A549 (cell line): Measurements from ENCODE around the gene TENT4A. TPM values are rescaled to one million over a fixed set of nuclear protein-coding genes. Genes with fewer than 3 reads are reported as not detected.

Source experiments
- ATAC-seq, 2 experiments: fragments of 200-7000 bp in 1 of 2; fragments of >200 bp in 1 of 2; cut with Nextera tagmentation in 1 of 2; cut with Tn5 transposase in 1 of 2; 3 replicates each; pipeline versions ENCODE4 v1.8.0 to v1.9.1; 2018 to 2020; ENCODE audit warnings: mild to moderate bottlenecking in 1 of 2, moderate library complexity in 1 of 2
- CTCF ChIA-PET: fragments of 300-600 bp; sonication (Branson Sonifier 250); formaldehyde crosslinking; extraction: SDS; loops from one replicate; lab custom pipeline; 2021; ENCODE audit warnings: antibody characterized with exemption, inconsistent platforms; lab: Yijun Ruan, JAX
- POLR2A ChIA-PET: fragments of 350-600 bp; formaldehyde crosslinking; extraction: SDS; loops from one replicate; lab custom pipeline; 2021; ENCODE audit warnings: antibody characterized with exemption, inconsistent platforms; lab: Yijun Ruan, JAX
- DNase-seq, 2 experiments: peaks; one replicate each; pipeline versions ENCODE4 v3.0.0 to v3.0.0-alpha.2; 2011 to 2016; ENCODE audit warnings: low read depth in 1 of 2, low spot score in 1 of 2
- FAIRE-seq: peaks from 2 replicates; lab custom pipeline; 2011; peaks lifted over from hg19 to GRCh38; lab: Jason Lieb, UNC
- H3K27ac ChIP-seq, 2 experiments: fragments of >200 bp; sonication (Bioruptor Twin); formaldehyde crosslinking; 3 replicates each; pipeline ENCODE4 v1.5.1; 2016 to 2017
- H3K4me1 ChIP-seq: fragments of >200 bp; sonication (Bioruptor Twin); formaldehyde crosslinking; 3 replicates; pipeline ENCODE4 v1.6.1; 2016
- H3K4me2 ChIP-seq: fragments of >200 bp; sonication (Bioruptor Twin); formaldehyde crosslinking; 3 replicates; pipeline ENCODE4 v1.6.1; 2016
- H3K4me3 ChIP-seq: fragments of >200 bp; sonication (Bioruptor Twin); formaldehyde crosslinking; 3 replicates; pipeline ENCODE4 v1.5.1; 2016
- H3K9me3 ChIP-seq: fragments of >200 bp; sonication (Bioruptor Twin); formaldehyde crosslinking; 3 replicates; pipeline ENCODE4 v1.6.1; 2016
- BHLHE40 ChIP-seq: IDR thresholded peaks from 2 replicates; pipeline ENCODE4 v1.6.1; 2012; ENCODE audit warnings: low read depth, low read length, inconsistent platforms
- CEBPB ChIP-seq, 2 experiments: fragments of >200 bp in 1 of 2; sonication (Bioruptor Twin) in 1 of 2; formaldehyde crosslinking in 1 of 2; IDR thresholded peaks; 2 replicates each; pipeline ENCODE4 v1.6.1; 2012 to 2016
- EHF ChIP-seq: fragments of 250-450 bp; sonication (Bioruptor Pico); IDR thresholded peaks from 2 replicates; pipeline ENCODE4 v1.5.0; 2020; ENCODE audit warnings: mild to moderate bottlenecking
- HMGXB4 ChIP-seq: fragments of 250-450 bp; sonication (Bioruptor Pico); IDR thresholded peaks from 2 replicates; pipeline ENCODE4 v1.5.0; 2021; ENCODE audit warnings: mild to moderate bottlenecking, moderate library complexity, borderline replicate concordance
- JUN ChIP-seq, 2 experiments: fragments of >200 bp; sonication (Bioruptor Twin); formaldehyde crosslinking; IDR thresholded peaks; 2 replicates in 1 of 2; 3 replicates in 1 of 2; pipeline ENCODE4 v1.6.1; 2016 to 2017
- JUNB ChIP-seq: fragments of >200 bp; sonication (Bioruptor Twin); formaldehyde crosslinking; IDR thresholded peaks from 2 replicates; pipeline ENCODE4 v1.6.1; 2016
- KDM1A ChIP-seq: fragments of 200-600 bp; sonication (generic); IDR thresholded peaks from 2 replicates; pipeline ENCODE4 v1.6.1; 2016; ENCODE audit warnings: low read depth, mild to moderate bottlenecking
- KDM5A ChIP-seq: fragments of 200-600 bp; sonication (generic); IDR thresholded peaks from 2 replicates; pipeline ENCODE4 v1.6.1; 2016; ENCODE audit warnings: antibody characterized with exemption, mild to moderate bottlenecking
- MAFK ChIP-seq: fragments of 450-650 bp; IDR thresholded peaks from 2 replicates; pipeline ENCODE4 v1.6.1; 2014; ENCODE audit not compliant: partially characterized antibody
- MAX ChIP-seq: IDR thresholded peaks from 2 replicates; pipeline ENCODE4 v1.6.1; 2012
- MAZ ChIP-seq: fragments of 150-350 bp; IDR thresholded peaks from 2 replicates; pipeline ENCODE4 v1.6.1; 2014; ENCODE audit warnings: antibody characterized with exemption, low read depth, low read length, borderline replicate concordance
- NFE2L2 ChIP-seq: fragments of 150-350 bp; conservative IDR thresholded peaks from 2 replicates; pipeline ENCODE4 v1.6.1; 2014; ENCODE audit warnings: low read length
- NPAS2 ChIP-seq: fragments of 250-450 bp; sonication (Bioruptor Pico); IDR thresholded peaks from 2 replicates; pipeline ENCODE4 v1.8.0; 2022; ENCODE audit warnings: mild to moderate bottlenecking, moderate library complexity, borderline replicate concordance
- NR3C1 ChIP-seq: fragments of >200 bp; sonication (Bioruptor Twin); formaldehyde crosslinking; IDR thresholded peaks from 3 replicates; pipeline ENCODE4 v1.6.1; 2017
- POLR2AphosphoS2 ChIP-seq: conservative IDR thresholded peaks from 2 replicates; pipeline ENCODE4 v1.6.1; 2012; ENCODE audit warnings: low read length, improper control_type of control experiment, inconsistent platforms
- RAD21 ChIP-seq, 2 experiments: fragments of >200 bp in 1 of 2; sonication (Bioruptor Twin) in 1 of 2; formaldehyde crosslinking in 1 of 2; IDR thresholded peaks in 1 of 2; conservative IDR thresholded peaks in 1 of 2; 2 replicates in 1 of 2; 3 replicates in 1 of 2; pipeline ENCODE4 v1.6.1; 2012 to 2018; ENCODE audit warnings: inconsistent platforms in 1 of 2
- RNF2 ChIP-seq: fragments of 200-600 bp; sonication (generic); IDR thresholded peaks from 2 replicates; pipeline ENCODE4 v1.6.1; 2016; ENCODE audit warnings: low read depth, mild to moderate bottlenecking, antibody characterized with exemption, moderate library complexity, borderline replicate concordance
- SMC3 ChIP-seq: fragments of >200 bp; sonication (Bioruptor Twin); formaldehyde crosslinking; IDR thresholded peaks from 3 replicates; pipeline ENCODE4 v1.6.1; 2018; ENCODE audit warnings: inconsistent platforms
- TP53 ChIP-seq: fragments of 250-450 bp; sonication (Bioruptor Pico); IDR thresholded peaks from 2 replicates; pipeline ENCODE4 v1.5.0; 2021; ENCODE audit warnings: mild to moderate bottlenecking, moderate library complexity
- USF2 ChIP-seq: fragments of 450-650 bp; IDR thresholded peaks from 2 replicates; pipeline ENCODE4 v1.6.1; 2014; ENCODE audit warnings: antibody characterized with exemption
- ZC3H11A ChIP-seq: fragments of 450-650 bp; IDR thresholded peaks from 2 replicates; pipeline ENCODE4 v1.6.1; 2014; ENCODE audit warnings: antibody characterized with exemption, mild to moderate bottlenecking
- WGBS: methylation state at CpG from one replicate; pipeline ENCODE4 v1.1.6; 2017; ENCODE audit errors: missing lambda C conversion rate; 5-methylcytosine and 5-hydroxymethylcytosine counted together
- polyA plus RNA-seq, 4 experiments: library from polyadenylated mRNA; depleted of rRNA in 3 of 4; stranded (reverse); fragments of >200 nt; fragmentation: RNase III in 1 of 4; extraction: RNeasy Plus Mini Kit Qiagen cat#74134 plus additional on column Dnase treatment in 1 of 4; gene quantifications; 2 replicates in 3 of 4; 3 replicates in 1 of 4; pipeline ENCODE4 v1.2.3, GENCODE V29; 2011 to 2017
- TF ChIP-seq, protein P1 (sequence below): IDR thresholded peaks from 2 replicates; pipeline ENCODE4 v1.6.1; 2012
- TF ChIP-seq, protein P2 (sequence below): fragments of >200 bp; sonication (Bioruptor Twin); formaldehyde crosslinking; IDR thresholded peaks from 2 replicates; pipeline ENCODE4 v1.6.1; 2016
- TF ChIP-seq, protein P3 (sequence below): fragments of >200 bp; sonication (Bioruptor Twin); formaldehyde crosslinking; IDR thresholded peaks from 3 replicates; pipeline ENCODE4 v1.6.1; 2016

The TENT4A gene
- polyA plus RNA-seq, 2 of the 4 experiments (the other 2 are of a cell fraction): 7.2 to 15.2 TPM

- TF ChIP-seq, protein P1, sequence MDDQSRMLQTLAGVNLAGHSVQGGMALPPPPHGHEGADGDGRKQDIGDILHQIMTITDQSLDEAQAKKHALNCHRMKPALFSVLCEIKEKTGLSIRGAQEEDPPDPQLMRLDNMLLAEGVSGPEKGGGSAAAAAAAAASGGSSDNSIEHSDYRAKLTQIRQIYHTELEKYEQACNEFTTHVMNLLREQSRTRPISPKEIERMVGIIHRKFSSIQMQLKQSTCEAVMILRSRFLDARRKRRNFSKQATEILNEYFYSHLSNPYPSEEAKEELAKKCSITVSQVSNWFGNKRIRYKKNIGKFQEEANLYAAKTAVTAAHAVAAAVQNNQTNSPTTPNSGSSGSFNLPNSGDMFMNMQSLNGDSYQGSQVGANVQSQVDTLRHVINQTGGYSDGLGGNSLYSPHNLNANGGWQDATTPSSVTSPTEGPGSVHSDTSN: no peak
- TF ChIP-seq TP53 (CRISPR knock-in tag): no peak
Measured at GRCh38 chr5:6783787-6784186, 70.6 kb downstream of the TENT4A start (continued).

- Histone ChIP-seq H3K4me1 (no peaks in the 10 kb centered on the region), H3K27ac (no peak overlapping the region), H3K4me2 (no peak overlapping the region)
- no peak for ATAC-seq
- WGBS: 81% methylated on average over 7 of the region's 7 CpGs
- POLR2A ChIA-PET: no interaction called here
- TF ChIP-seq USF2 (no peak), MAX (no peak)
- TF ChIP-seq, all 56 proteins: peak for 0
- FAIRE-seq (no peak), DNase-seq (no peak)
- CTCF ChIA-PET: interaction anchor here (1.1 kb wide), 1 partner anchor 18 kb away, joined by 3 read pairs; no protein-coding TSS in a partner anchor
- Histone ChIP-seq H3K9me3 (peaks cover 7% of the 10 kb centered on the region; the same call in 2 of the 3 replicates), H3K4me3 (no peak overlapping the region)
Measured at GRCh38 chr5:6784481-6784880, 71.2 kb downstream of the TENT4A start.

- CTCF ChIA-PET: interaction anchor here (1.1 kb wide), 1 partner anchor 19 kb away, joined by 3 read pairs; no protein-coding TSS in a partner anchor
- POLR2A ChIA-PET: no interaction called here
- DNase-seq (no peak), FAIRE-seq (no peak), ATAC-seq (no peak)
- WGBS: 84% methylated on average over 6 of the region's 6 CpGs
- no peak overlapping the region for H3K27ac ChIP-seq
- no peaks in the 10 kb centered on the region for H3K4me1 ChIP-seq
- no peak overlapping the region for H3K4me3 ChIP-seq
- TF ChIP-seq RAD21 (conservative IDR thresholded peaks at IDR 0.05 in 1 of 2, IDR thresholded peaks at IDR 0.05 in 1 of 2): no peak
- no peak for TF ChIP-seq KDM5A
- TF ChIP-seq MAFK: no peak
- no peak for TF ChIP-seq POLR2AphosphoS2
- TF ChIP-seq SMC3: no peak
- peaks cover 5% of the 10 kb centered on the region; the same call in 2 of the 3 replicates for H3K9me3 ChIP-seq
- H3K4me2 ChIP-seq: no peak overlapping the region
Measured at GRCh38 chr5:6785161-6785860, 72.1 kb downstream of the TENT4A start.

GRCh38 chr5:6785861-6786180 is 72.6 kb downstream of the TENT4A start:
- DNase-seq (no peak), ATAC-seq (no peak), FAIRE-seq (no peak)
- Histone ChIP-seq H3K4me2 (no peak overlapping the region), H3K9me3 (peaks cover under 1% of the 10 kb centered on the region; the same call in 1 of the 3 replicates), H3K27ac (no peak overlapping the region), H3K4me3 (no peak overlapping the region), H3K4me1 (no peaks in the 10 kb centered on the region)
- WGBS: 82% methylated on average over 2 of the region's 2 CpGs
- ChIA-PET CTCF (no interaction called here), POLR2A (no interaction called here)
- TF ChIP-seq CEBPB (IDR thresholded peaks at IDR 0.05) (no peak), JUN (IDR thresholded peaks at IDR 0.05) (no peak), NPAS2 (CRISPR knock-in tag) (no peak), NFE2L2 (no peak), MAZ (no peak), HMGXB4 (CRISPR knock-in tag) (no peak), RNF2 (no peak), ZC3H11A (no peak), KDM1A (no peak), MAFK (no peak), JUNB (no peak), KDM5A (no peak), EHF (CRISPR knock-in tag) (no peak), MAX (no peak), NR3C1 (no peak), BHLHE40 (no peak)
- TF ChIP-seq, protein P2, sequence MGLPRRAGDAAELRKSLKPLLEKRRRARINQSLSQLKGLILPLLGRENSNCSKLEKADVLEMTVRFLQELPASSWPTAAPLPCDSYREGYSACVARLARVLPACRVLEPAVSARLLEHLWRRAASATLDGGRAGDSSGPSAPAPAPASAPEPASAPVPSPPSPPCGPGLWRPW: no peak
- TF ChIP-seq, protein P3, sequence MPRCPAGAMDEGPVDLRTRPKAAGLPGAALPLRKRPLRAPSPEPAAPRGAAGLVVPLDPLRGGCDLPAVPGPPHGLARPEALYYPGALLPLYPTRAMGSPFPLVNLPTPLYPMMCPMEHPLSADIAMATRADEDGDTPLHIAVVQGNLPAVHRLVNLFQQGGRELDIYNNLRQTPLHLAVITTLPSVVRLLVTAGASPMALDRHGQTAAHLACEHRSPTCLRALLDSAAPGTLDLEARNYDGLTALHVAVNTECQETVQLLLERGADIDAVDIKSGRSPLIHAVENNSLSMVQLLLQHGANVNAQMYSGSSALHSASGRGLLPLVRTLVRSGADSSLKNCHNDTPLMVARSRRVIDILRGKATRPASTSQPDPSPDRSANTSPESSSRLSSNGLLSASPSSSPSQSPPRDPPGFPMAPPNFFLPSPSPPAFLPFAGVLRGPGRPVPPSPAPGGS: no peak
